B cell (primary cell): ENCODE data around the gene MPST. TPM values are rescaled to one million over a fixed set of nuclear protein-coding genes. Genes with fewer than 3 reads are reported as not detected.

Source experiments
- ATAC-seq: fragments of 200-7000 bp; cut with Tn5 transposase; one replicate; pipeline ENCODE4 v1.10.0; 2021; ENCODE audit warnings: low read depth, mild to moderate bottlenecking, moderate number of reproducible peaks, moderate library complexity
- CTCF ChIA-PET: fragments of 350-600 bp; sonication (Branson Sonifier 250); formaldehyde crosslinking; loops from one replicate; lab custom pipeline; 2021; ENCODE audit warnings: antibody characterized with exemption, inconsistent platforms; lab: Charles Lee
- POLR2A ChIA-PET: fragments of 350-600 bp; sonication (Branson Sonifier 250); formaldehyde crosslinking; loops from one replicate; lab custom pipeline; 2021; ENCODE audit warnings: antibody characterized with exemption; lab: Charles Lee
- DNase-seq: peaks from one replicate; pipeline ENCODE4 v3.0.0; 2013
- H2AFZ ChIP-seq: 2 replicates; pipeline ENCODE4 v1.6.1; 2012; ENCODE audit warnings: mild to moderate bottlenecking, low read depth, low read length; ENCODE audit not compliant: insufficient read depth, poor library complexity, severe bottlenecking
- H3K27ac ChIP-seq, 2 donors: 1 replicate in 1 of 2; 2 replicates in 1 of 2; pipeline ENCODE4 v1.5.1; 2012 to 2013; ENCODE audit warnings: low read length in 2 of 2, mild to moderate bottlenecking in 2 of 2, moderate library complexity in 1 of 2
- H3K27me3 ChIP-seq, 4 experiments: fragments of 200-600 bp in 1 of 4; sonication (generic) in 1 of 4; replicated peaks in 1 of 4; 1 replicate in 2 of 4; 2 replicates in 2 of 4; pipeline versions ENCODE4 v1.6.1 to v1.7.0; 2013 to 2016; ENCODE audit warnings: low read length in 3 of 4, mild to moderate bottlenecking in 2 of 4, mixed read lengths in 1 of 4, moderate library complexity in 1 of 4; ENCODE audit not compliant: insufficient read depth in 4 of 4, control insufficient read depth in 3 of 4; ENCODE audit errors: control extremely low read depth in 1 of 4
- H3K36me3 ChIP-seq, 2 experiments: replicated peaks in 1 of 2; 1 replicate in 1 of 2; 2 replicates in 1 of 2; pipeline versions ENCODE4 v1.6.1 to v1.7.1; 2013; ENCODE audit warnings: low read length in 1 of 2; ENCODE audit not compliant: insufficient read depth in 2 of 2, control insufficient read depth in 1 of 2; ENCODE audit errors: control extremely low read depth in 1 of 2, extremely low read depth in 1 of 2
- H3K4me1 ChIP-seq, 2 donors: fragments of 200-600 bp in 1 of 2; sonication (generic) in 1 of 2; 1 replicate in 1 of 2; 2 replicates in 1 of 2; pipeline versions ENCODE4 v1.5.1 to v1.6.1; 2013 to 2017; ENCODE audit warnings: low read length in 2 of 2; ENCODE audit not compliant: control insufficient read depth in 2 of 2, insufficient read depth in 2 of 2
- H3K4me2 ChIP-seq: replicated peaks from 2 replicates; pipeline ENCODE3; 2012; ENCODE audit warnings: mild to moderate bottlenecking, low read depth, low read length; ENCODE audit not compliant: poor library complexity, severe bottlenecking
- H3K4me3 ChIP-seq, 5 experiments: fragments of 200-600 bp in 1 of 5; sonication (generic) in 1 of 5; 1 replicate in 3 of 5; 2 replicates in 2 of 5; pipeline versions ENCODE4 v1.5.1 to v1.7.0; 2011 to 2016; ENCODE audit warnings: low read length in 4 of 5, mild to moderate bottlenecking in 4 of 5, low read depth in 2 of 5, control low read depth in 1 of 5, moderate library complexity in 1 of 5; ENCODE audit not compliant: insufficient read depth in 1 of 5; ENCODE audit errors: control extremely low read depth in 1 of 5, extremely low read depth in 1 of 5
- H3K79me2 ChIP-seq: fragments of 200-600 bp; sonication (generic); one replicate; pipeline ENCODE4 v1.6.0; 2016; ENCODE audit warnings: low read length; ENCODE audit not compliant: control insufficient read depth, insufficient read depth
- H3K9ac ChIP-seq: fragments of 200-600 bp; sonication (generic); 2 replicates; pipeline ENCODE4 v1.6.1; 2017; ENCODE audit warnings: mild to moderate bottlenecking, low read length, moderate library complexity
- H3K9me3 ChIP-seq, 3 donors: one replicate each; pipeline versions ENCODE4 v1.6.1 to v1.7.1; 2013; ENCODE audit warnings: low read length in 2 of 3; ENCODE audit not compliant: control insufficient read depth in 2 of 3, insufficient read depth in 1 of 3; ENCODE audit errors: control extremely low read depth in 1 of 3
- H4K20me1 ChIP-seq: 2 replicates; pipeline ENCODE4 v1.6.0; 2012; ENCODE audit warnings: mild to moderate bottlenecking, low read length; ENCODE audit not compliant: insufficient read depth, control insufficient read depth, poor library complexity, severe bottlenecking
- H3K27ac Mint-ChIP-seq: one replicate; pipeline ENCODE4 v1.8.0; 2021; ENCODE audit warnings: mixed read lengths
- H3K27me3 Mint-ChIP-seq: one replicate; pipeline ENCODE4 v1.8.0; 2021; ENCODE audit warnings: mixed read lengths
- H3K4me1 Mint-ChIP-seq: one replicate; pipeline ENCODE4 v1.8.0; 2021; ENCODE audit warnings: mixed read lengths
- H3K4me3 Mint-ChIP-seq: one replicate; pipeline ENCODE4 v1.8.0; 2021; ENCODE audit warnings: mixed read lengths
- H3K9me3 Mint-ChIP-seq: one replicate; pipeline ENCODE4 v1.8.0; 2022; ENCODE audit warnings: mixed read lengths; ENCODE audit not compliant: insufficient read depth
- EZH2 ChIP-seq: IDR thresholded peaks from 2 replicates; pipeline ENCODE4 v1.6.1; 2012; ENCODE audit warnings: borderline replicate concordance, low read depth, mild to moderate bottlenecking, moderate library complexity, low read length; ENCODE audit not compliant: insufficient read depth, poor library complexity, severe bottlenecking
- WGBS: methylation state at CpG from one replicate; pipeline ENCODE4 v1.1.5; 2013; ENCODE audit warnings: missing lambda C conversion rate; ENCODE audit not compliant: insufficient coverage; 5-methylcytosine and 5-hydroxymethylcytosine counted together
- intact Hi-C: fragments of 100-400 bp; cut with micrococcal nuclease; formaldehyde crosslinking; loops from one replicate; pipeline ENCODE4 v1.10.0; 2022
- polyA plus RNA-seq: library from polyadenylated mRNA; depleted of rRNA; stranded (reverse); fragments of >200 nt; gene quantifications from 2 replicates; pipeline ENCODE4 v1.2.3, GENCODE V29; 2012
- total RNA-seq, 2 donors: library from RNA; stranded (reverse); fragments of 120-200 nt in 1 of 2; gene quantifications; 1 replicate in 1 of 2; 2 replicates in 1 of 2; pipeline versions ENCODE4 v1.2.3 to v1.2.4, GENCODE V29; 2013 to 2022
- TF ChIP-seq, protein P1 (sequence below): fragments of 200-600 bp; IDR thresholded peaks from one replicate; pipeline ENCODE4 v1.8.0; 2022; ENCODE audit warnings: antibody characterized with exemption, mild to moderate bottlenecking

The MPST gene
- total and polyA plus RNA-seq, 2 donors (not counting 1 experiment from before 2014, with no cell fraction given) = 11.2 to 17.7 TPM

DNA sequence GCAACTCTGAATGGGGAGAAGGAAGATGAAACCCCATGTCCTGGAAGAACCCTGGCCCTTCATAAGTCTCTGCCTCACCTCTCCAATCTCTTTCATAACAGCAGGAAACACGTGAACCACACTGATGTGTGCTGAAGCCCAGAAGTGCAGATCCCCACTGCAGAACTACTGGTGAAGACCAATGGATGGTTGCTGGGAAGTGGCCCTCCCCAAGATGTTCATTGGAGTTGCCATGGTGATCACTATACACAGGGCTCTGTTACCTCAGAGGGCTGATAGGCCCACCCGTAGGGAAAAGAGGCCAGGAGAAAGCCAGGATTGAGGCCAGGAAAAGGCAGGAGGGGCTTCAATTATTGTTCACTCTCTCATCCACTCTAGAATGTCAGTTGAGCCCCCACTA lies 11.9 kb upstream of the MPST start:
- Histone ChIP-seq H3K4me3 (no peak overlapping the region), H4K20me1 (no peaks in the 10 kb centered on the region), H3K4me2 (no peak overlapping the region), H3K27ac (no peak overlapping the region), H3K79me2 (no peaks in the 10 kb centered on the region), H3K9me3 (peaks cover 0 to 5% (median 4%) of the 10 kb centered on the region in 3 donors), H3K36me3 (no peaks in the 10 kb centered on the region), H3K4me1 (no peaks in the 10 kb centered on the region), H2AFZ (no peak overlapping the region), H3K27me3 (peaks cover 0 to 13% (median 3%) of the 10 kb centered on the region in 4 experiments), H3K9ac (no peak overlapping the region)
- DNase-seq (no peak), ATAC-seq (no peak)
- intact Hi-C loops = no loop called here
- H3K9me3 Mint-ChIP-seq = no peaks in the 10 kb centered on the region
- H3K27ac Mint-ChIP-seq = no peak overlapping the region
- no peak overlapping the region for H3K4me3 Mint-ChIP-seq
- TF ChIP-seq, protein P1, sequence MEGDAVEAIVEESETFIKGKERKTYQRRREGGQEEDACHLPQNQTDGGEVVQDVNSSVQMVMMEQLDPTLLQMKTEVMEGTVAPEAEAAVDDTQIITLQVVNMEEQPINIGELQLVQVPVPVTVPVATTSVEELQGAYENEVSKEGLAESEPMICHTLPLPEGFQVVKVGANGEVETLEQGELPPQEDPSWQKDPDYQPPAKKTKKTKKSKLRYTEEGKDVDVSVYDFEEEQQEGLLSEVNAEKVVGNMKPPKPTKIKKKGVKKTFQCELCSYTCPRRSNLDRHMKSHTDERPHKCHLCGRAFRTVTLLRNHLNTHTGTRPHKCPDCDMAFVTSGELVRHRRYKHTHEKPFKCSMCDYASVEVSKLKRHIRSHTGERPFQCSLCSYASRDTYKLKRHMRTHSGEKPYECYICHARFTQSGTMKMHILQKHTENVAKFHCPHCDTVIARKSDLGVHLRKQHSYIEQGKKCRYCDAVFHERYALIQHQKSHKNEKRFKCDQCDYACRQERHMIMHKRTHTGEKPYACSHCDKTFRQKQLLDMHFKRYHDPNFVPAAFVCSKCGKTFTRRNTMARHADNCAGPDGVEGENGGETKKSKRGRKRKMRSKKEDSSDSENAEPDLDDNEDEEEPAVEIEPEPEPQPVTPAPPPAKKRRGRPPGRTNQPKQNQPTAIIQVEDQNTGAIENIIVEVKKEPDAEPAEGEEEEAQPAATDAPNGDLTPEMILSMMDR = no peak
- TF ChIP-seq EZH2 = no peak
- H3K27me3 Mint-ChIP-seq = peaks cover 27% of the 10 kb centered on the region
- no peaks in the 10 kb centered on the region for H3K4me1 Mint-ChIP-seq
- 13% methylated on average over 2 of the region's 2 CpGs for WGBS
- ChIA-PET POLR2A (no interaction called here), CTCF (no interaction called here)

DNA sequence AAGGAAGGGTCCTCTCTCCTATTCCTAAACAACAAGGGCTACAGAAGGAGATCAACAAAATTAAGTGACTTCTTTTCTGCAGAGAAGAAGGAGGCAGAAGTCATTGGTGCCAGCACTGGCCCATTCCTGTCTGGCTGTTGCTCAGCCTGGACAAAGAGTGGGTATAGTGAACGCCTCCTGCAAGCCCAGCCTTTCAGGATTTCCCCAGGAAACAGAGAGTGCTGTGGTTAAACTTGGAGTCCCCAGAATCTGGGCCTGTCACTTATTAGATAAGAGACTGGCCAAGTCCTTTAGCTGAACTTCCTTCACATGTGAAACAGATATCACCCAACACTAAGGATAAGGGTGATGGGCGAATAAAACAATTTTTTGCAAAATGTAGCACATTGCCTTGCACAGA lies 11.2 kb upstream of the MPST start:
- no peak for TF ChIP-seq EZH2
- TF ChIP-seq, protein P1 = no peak
- Histone ChIP-seq H4K20me1 (no peaks in the 10 kb centered on the region), H3K4me3 (no peak overlapping the region), H3K27me3 (peaks cover 0 to 13% (median 3%) of the 10 kb centered on the region in 4 experiments), H2AFZ (no peak overlapping the region), H3K4me2 (no peak overlapping the region), H3K9me3 (peaks cover 0 to 5% (median 4%) of the 10 kb centered on the region in 3 donors), H3K27ac (no peak overlapping the region), H3K4me1 (no peaks in the 10 kb centered on the region), H3K9ac (no peak overlapping the region), H3K36me3 (no peaks in the 10 kb centered on the region), H3K79me2 (no peaks in the 10 kb centered on the region)
- DNase-seq = no peak
- H3K4me1 Mint-ChIP-seq = no peaks in the 10 kb centered on the region
- H3K27me3 Mint-ChIP-seq = peaks cover 27% of the 10 kb centered on the region
- CTCF ChIA-PET = no interaction called here
- no peak overlapping the region for H3K4me3 Mint-ChIP-seq
- no peak for ATAC-seq
- WGBS = no CpG with 5 or more reads among the region's 2 CpGs
- no peaks in the 10 kb centered on the region for H3K9me3 Mint-ChIP-seq
- POLR2A ChIA-PET = no interaction called here
- no peak overlapping the region for H3K27ac Mint-ChIP-seq
- intact Hi-C loops = no loop called here
